ENCODE measurements around the gene TMEM175.

The TMEM175 gene

DNA sequence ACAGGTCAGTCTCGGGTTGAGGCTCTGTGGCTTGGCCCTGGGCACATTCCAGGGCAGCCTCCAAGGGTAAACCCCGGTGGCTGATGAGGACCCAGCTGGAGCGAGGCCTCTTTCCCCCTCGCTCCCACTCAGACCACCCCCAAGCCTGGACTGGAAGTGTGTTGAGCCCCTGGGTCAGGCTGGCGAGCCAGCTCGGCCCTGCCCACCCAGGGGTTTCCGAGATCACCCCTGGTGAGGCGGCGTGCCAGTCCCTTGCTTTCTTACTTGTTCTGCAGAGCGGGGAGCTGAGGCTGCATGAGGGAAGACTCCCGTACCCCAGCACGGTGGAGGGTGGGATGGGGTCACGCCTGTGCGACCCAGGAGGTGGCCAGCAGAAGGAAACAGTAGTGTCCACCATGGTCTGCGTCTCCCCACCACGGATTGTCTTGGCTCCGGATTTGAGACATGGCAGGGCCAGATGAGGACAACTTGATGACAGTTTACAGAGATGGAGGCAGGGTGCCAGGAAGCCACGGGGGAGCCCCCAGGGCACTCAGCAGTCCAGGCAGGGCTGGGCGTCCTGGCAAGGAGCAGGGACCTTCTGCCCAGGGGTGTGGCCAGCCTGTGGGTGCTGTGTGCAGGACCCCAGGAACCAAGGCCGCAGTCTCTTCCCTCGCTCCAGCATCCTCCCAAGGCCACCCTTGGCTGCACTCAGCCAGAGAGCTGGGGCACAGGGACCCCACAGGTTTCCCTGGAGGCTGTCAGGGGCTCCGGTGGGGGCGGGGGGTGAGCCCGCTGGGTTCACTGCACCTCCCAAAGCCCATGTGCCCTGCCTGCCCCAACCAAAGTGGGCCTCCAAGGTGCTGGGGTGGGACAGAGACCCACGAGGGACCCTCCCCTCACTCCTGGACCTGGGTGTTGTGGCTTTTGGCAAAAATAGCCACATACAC, 72.6 kb downstream of the TMEM175 start:
- no peak for DNase-seq (ENCODE audit: low spot score)

DNA sequence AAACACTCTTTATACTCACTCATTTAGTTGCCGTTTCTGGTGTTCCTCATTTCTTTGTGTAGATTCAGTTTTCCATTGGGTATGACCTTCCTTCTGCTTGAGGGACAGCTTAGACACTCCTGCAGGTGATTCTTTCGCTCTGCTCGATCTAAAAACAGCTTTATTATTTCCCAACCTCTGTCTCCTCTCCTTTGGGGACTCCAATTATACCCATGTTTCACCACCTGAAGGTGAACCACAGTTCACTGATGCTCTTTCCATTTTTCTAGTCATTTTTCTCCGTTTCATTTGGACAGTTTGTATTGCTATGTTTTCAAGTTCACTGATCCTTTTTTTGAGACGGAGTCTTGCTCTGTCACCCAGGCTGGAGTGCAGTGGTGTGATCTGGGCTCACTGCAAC, 74.6 kb downstream of the TMEM175 start:
- DNase-seq (ENCODE audit: low spot score): no peak

Measured in AG20443 (cell line).